SK-N-SH treated with all-trans-retinoic acid at 6 μM for 48 hours (cell line): ENCODE data around the gene SCN9A.

Experiments
- ARNTL ChIP-seq: fragments of 450-650 bp; formaldehyde crosslinking; IDR thresholded peaks from 2 replicates; pipeline ENCODE4 v1.5.0; 2020; ENCODE audit warnings: low read depth, mild to moderate bottlenecking, moderate library complexity, borderline replicate concordance
- GLIS3 ChIP-seq: fragments of 250-450 bp; sonication (Bioruptor Pico); IDR thresholded peaks from 2 replicates; pipeline ENCODE4 v1.5.0; 2020; ENCODE audit warnings: mild to moderate bottlenecking, moderate library complexity
- ISL1 ChIP-seq: fragments of 250-450 bp; sonication (Bioruptor Pico); IDR thresholded peaks from 2 replicates; pipeline ENCODE4 v2.1.2; 2022; ENCODE audit warnings: mild to moderate bottlenecking, moderate library complexity
- PPARA ChIP-seq: fragments of 250-450 bp; sonication (Bioruptor Pico); IDR thresholded peaks from 2 replicates; pipeline ENCODE4 v1.5.0; 2020; ENCODE audit warnings: mild to moderate bottlenecking, borderline replicate concordance
- RARB ChIP-seq: fragments of 250-450 bp; sonication (Bioruptor Pico); IDR thresholded peaks from 2 replicates; pipeline ENCODE4 v1.8.0; 2021; ENCODE audit warnings: mild to moderate bottlenecking, moderate library complexity
- TCF4 ChIP-seq: fragments of 250-450 bp; sonication (Bioruptor Pico); IDR thresholded peaks from 2 replicates; pipeline ENCODE4 v1.8.0; 2021; ENCODE audit warnings: mild to moderate bottlenecking, moderate library complexity, borderline replicate concordance
- ZFP3 ChIP-seq: fragments of 250-450 bp; sonication (Bioruptor Pico); IDR thresholded peaks from 2 replicates; pipeline ENCODE4 v1.5.0; 2020; ENCODE audit warnings: mild to moderate bottlenecking, moderate library complexity
- ZFP30 ChIP-seq: fragments of 450-650 bp; formaldehyde crosslinking; IDR thresholded peaks from 2 replicates; pipeline ENCODE4 v1.5.0; 2022; ENCODE audit warnings: mild to moderate bottlenecking, moderate library complexity
- TF ChIP-seq, protein P1 (sequence below): fragments of 250-450 bp; sonication (Bioruptor Pico); IDR thresholded peaks from 2 replicates; pipeline ENCODE4 v1.5.1; 2020; ENCODE audit warnings: low read depth, mild to moderate bottlenecking, moderate library complexity
- TF ChIP-seq, protein P2 (sequence below): fragments of 250-450 bp; sonication (Bioruptor Pico); IDR thresholded peaks from 2 replicates; pipeline ENCODE4 v1.5.0; 2020; ENCODE audit warnings: mild to moderate bottlenecking, moderate library complexity
- TF ChIP-seq, protein P3 (sequence below): fragments of 250-450 bp; sonication (Bioruptor Pico); IDR thresholded peaks from 2 replicates; pipeline ENCODE4 v1.8.0; 2020; ENCODE audit warnings: mild to moderate bottlenecking, moderate library complexity, borderline replicate concordance

DNA sequence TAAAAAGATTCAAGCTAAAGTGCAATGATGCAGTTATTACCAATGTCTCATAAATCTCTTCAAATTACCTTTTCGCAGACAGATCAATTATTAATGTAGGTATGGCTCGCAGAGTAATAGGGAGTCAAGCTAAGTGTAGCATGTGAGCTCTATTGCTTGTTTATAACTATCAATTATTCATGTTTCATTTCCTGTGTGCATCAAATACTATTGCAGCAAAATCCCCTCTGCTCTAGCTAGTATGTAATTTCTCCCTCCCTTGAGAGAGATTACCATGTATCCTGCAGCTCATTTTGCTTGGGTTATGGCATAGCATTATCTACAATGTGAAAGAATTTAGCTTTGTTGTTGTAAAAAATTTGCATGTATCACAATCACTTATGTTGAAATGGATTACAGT is 182.3 kb downstream of the SCN9A start:
- TF ChIP-seq GLIS3 (CRISPR knock-in tag), result no peak
- TF ChIP-seq, protein P1, sequence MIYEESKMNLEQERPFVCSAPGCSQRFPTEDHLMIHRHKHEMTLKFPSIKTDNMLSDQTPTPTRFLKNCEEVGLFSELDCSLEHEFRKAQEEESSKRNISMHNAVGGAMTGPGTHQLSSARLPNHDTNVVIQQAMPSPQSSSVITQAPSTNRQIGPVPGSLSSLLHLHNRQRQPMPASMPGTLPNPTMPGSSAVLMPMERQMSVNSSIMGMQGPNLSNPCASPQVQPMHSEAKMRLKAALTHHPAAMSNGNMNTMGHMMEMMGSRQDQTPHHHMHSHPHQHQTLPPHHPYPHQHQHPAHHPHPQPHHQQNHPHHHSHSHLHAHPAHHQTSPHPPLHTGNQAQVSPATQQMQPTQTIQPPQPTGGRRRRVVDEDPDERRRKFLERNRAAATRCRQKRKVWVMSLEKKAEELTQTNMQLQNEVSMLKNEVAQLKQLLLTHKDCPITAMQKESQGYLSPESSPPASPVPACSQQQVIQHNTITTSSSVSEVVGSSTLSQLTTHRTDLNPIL (CRISPR knock-in tag), result no peak
- no peak for TF ChIP-seq TCF4 (CRISPR knock-in tag)
- no peak for TF ChIP-seq RARB (CRISPR knock-in tag)
- TF ChIP-seq ZFP3 (CRISPR knock-in tag), result no peak
- TF ChIP-seq, protein P2, sequence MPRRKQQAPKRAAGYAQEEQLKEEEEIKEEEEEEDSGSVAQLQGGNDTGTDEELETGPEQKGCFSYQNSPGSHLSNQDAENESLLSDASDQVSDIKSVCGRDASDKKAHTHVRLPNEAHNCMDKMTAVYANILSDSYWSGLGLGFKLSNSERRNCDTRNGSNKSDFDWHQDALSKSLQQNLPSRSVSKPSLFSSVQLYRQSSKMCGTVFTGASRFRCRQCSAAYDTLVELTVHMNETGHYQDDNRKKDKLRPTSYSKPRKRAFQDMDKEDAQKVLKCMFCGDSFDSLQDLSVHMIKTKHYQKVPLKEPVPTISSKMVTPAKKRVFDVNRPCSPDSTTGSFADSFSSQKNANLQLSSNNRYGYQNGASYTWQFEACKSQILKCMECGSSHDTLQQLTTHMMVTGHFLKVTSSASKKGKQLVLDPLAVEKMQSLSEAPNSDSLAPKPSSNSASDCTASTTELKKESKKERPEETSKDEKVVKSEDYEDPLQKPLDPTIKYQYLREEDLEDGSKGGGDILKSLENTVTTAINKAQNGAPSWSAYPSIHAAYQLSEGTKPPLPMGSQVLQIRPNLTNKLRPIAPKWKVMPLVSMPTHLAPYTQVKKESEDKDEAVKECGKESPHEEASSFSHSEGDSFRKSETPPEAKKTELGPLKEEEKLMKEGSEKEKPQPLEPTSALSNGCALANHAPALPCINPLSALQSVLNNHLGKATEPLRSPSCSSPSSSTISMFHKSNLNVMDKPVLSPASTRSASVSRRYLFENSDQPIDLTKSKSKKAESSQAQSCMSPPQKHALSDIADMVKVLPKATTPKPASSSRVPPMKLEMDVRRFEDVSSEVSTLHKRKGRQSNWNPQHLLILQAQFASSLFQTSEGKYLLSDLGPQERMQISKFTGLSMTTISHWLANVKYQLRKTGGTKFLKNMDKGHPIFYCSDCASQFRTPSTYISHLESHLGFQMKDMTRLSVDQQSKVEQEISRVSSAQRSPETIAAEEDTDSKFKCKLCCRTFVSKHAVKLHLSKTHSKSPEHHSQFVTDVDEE (CRISPR knock-in tag), result no peak
- TF ChIP-seq, protein P3, sequence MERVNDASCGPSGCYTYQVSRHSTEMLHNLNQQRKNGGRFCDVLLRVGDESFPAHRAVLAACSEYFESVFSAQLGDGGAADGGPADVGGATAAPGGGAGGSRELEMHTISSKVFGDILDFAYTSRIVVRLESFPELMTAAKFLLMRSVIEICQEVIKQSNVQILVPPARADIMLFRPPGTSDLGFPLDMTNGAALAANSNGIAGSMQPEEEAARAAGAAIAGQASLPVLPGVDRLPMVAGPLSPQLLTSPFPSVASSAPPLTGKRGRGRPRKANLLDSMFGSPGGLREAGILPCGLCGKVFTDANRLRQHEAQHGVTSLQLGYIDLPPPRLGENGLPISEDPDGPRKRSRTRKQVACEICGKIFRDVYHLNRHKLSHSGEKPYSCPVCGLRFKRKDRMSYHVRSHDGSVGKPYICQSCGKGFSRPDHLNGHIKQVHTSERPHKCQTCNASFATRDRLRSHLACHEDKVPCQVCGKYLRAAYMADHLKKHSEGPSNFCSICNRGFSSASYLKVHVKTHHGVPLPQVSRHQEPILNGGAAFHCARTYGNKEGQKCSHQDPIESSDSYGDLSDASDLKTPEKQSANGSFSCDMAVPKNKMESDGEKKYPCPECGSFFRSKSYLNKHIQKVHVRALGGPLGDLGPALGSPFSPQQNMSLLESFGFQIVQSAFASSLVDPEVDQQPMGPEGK (CRISPR knock-in tag), result no peak
- no peak for TF ChIP-seq ZFP30 (CRISPR knock-in tag)
- no peak for TF ChIP-seq ARNTL
- TF ChIP-seq PPARA (CRISPR knock-in tag), result no peak
- TF ChIP-seq ISL1 (CRISPR knock-in tag), result no peak
